Stomach (tissue), 4 donors: ENCODE measurements around the gene SLIT1.

Experiments used
- CTCF ChIP-seq, 7 experiments: fragments of 450-650 bp in 4 of 7; fragments of 200-600 bp in 3 of 7; sonication (generic) in 3 of 7; IDR thresholded peaks; one replicate each; pipeline ENCODE4 v1.5.1; 2016 to 2019; ENCODE audit warnings: antibody characterized with exemption in 7 of 7, control low read depth in 2 of 7, mild to moderate bottlenecking in 1 of 7
- POLR2A ChIP-seq, 4 donors: fragments of 450-650 bp; IDR thresholded peaks; one replicate each; pipeline ENCODE4 v1.6.1; 2016; ENCODE audit warnings: antibody characterized with exemption in 4 of 4, control low read depth in 2 of 4, mild to moderate bottlenecking in 1 of 4, moderate library complexity in 1 of 4

GRCh38 chr10:97169063-97169462 is 16.7 kb downstream of the SLIT1 start:
- no peak for TF ChIP-seq CTCF (IDR thresholded peaks at IDR 0.05)
- TF ChIP-seq POLR2A (IDR thresholded peaks at IDR 0.05), result no peak
